ENCODE measurements around the gene TTYH3. TPM values are rescaled to one million over a fixed set of nuclear protein-coding genes. Genes with fewer than 3 reads are reported as not detected.

TTYH3 gene
- polyA plus RNA-seq, 1 donor (not counting 4 experiments of a cell fraction or from before 2014, with no cell fraction given), result 8.5 TPM

- peaks cover 3 to 11% of the 10 kb centered on the region in 2 experiments for H3K36me3 ChIP-seq (ENCODE audit: control insufficient read depth in 2 of 2, extremely low read depth in 1 of 2, insufficient read depth in 2 of 2, low read length in 2 of 2)
- H3K9me1 ChIP-seq (ENCODE audit: control insufficient read depth, extremely low read depth, insufficient read depth, low read length), result no peaks in the 10 kb centered on the region
- H3K9ac ChIP-seq (ENCODE audit: control insufficient read depth, extremely low read depth, insufficient read depth, low read length), result no peak overlapping the region
- FAIRE-seq, result no peak
- H3K79me2 ChIP-seq (ENCODE audit: control insufficient read depth, insufficient read depth, low read length), result peaks cover 14% of the 10 kb centered on the region
- dilution Hi-C loops (cut with MboI; ENCODE audit: extremely low pct_ligation_motif_present, low sequenced_read_pairs), result no loop called here
- H3K27ac ChIP-seq (ENCODE audit: control insufficient read depth, insufficient read depth, low read length), result no peak overlapping the region
- no peak overlapping the region for H2AFZ ChIP-seq (ENCODE audit: control insufficient read depth, low read length)
- no peak for TF ChIP-seq EZH2 (IDR thresholded peaks at IDR 0.05; ENCODE audit: low read length)
- no peak for TF ChIP-seq CTCF (optimal IDR thresholded peaks at IDR 0.05 in 1 of 3, IDR thresholded peaks at IDR 0.05 in 1 of 3, conservative IDR thresholded peaks at IDR 0.05 in 1 of 3; ENCODE audit: extremely low read depth in 1 of 3, insufficient read depth in 2 of 3, low read length in 3 of 3)
- H3K4me1 ChIP-seq (ENCODE audit: control insufficient read depth, extremely low read depth, insufficient read depth, low read length), result peaks cover 15% of the 10 kb centered on the region
- H3K27me3 ChIP-seq (ENCODE audit: control insufficient read depth, extremely low read depth, insufficient read depth, low read length), result no peaks in the 10 kb centered on the region
- H3K4me3 ChIP-seq (ENCODE audit: control insufficient read depth in 2 of 3, extremely low read depth in 1 of 3, insufficient read depth in 2 of 3, low read depth in 1 of 3, low read length in 3 of 3), result no peak overlapping the region
- DNase-seq (ENCODE audit: low read depth, low spot score), result no peak
- H3K4me2 ChIP-seq (ENCODE audit: control insufficient read depth, extremely low read depth, insufficient read depth, low read depth, low read length), result no peak overlapping the region
- H3K9me3 ChIP-seq (ENCODE audit: control insufficient read depth, low read depth, low read length), result no peaks in the 10 kb centered on the region
- H4K20me1 ChIP-seq (ENCODE audit: control insufficient read depth, extremely low read depth, insufficient read depth, low read length), result no peaks in the 10 kb centered on the region
Measured at GRCh38 chr7:2645274-2645868, 13.6 kb downstream of the TTYH3 start.

- FAIRE-seq (no peak), DNase-seq (ENCODE audit: low read depth, low spot score) (no peak)
- Histone ChIP-seq H3K9me1 (ENCODE audit: control insufficient read depth, extremely low read depth, insufficient read depth, low read length) (no peaks in the 10 kb centered on the region), H3K4me3 (ENCODE audit: control insufficient read depth in 2 of 3, extremely low read depth in 1 of 3, insufficient read depth in 2 of 3, low read depth in 1 of 3, low read length in 3 of 3) (no peak overlapping the region), H3K36me3 (ENCODE audit: control insufficient read depth in 2 of 2, extremely low read depth in 1 of 2, insufficient read depth in 2 of 2, low read length in 2 of 2) (peaks cover 3 to 13% of the 10 kb centered on the region in 2 experiments), H3K9ac (ENCODE audit: control insufficient read depth, extremely low read depth, insufficient read depth, low read length) (no peak overlapping the region), H3K4me2 (ENCODE audit: control insufficient read depth, extremely low read depth, insufficient read depth, low read depth, low read length) (no peak overlapping the region), H4K20me1 (ENCODE audit: control insufficient read depth, extremely low read depth, insufficient read depth, low read length) (no peaks in the 10 kb centered on the region), H2AFZ (ENCODE audit: control insufficient read depth, low read length) (no peak overlapping the region), H3K27me3 (ENCODE audit: control insufficient read depth, extremely low read depth, insufficient read depth, low read length) (no peaks in the 10 kb centered on the region), H3K9me3 (ENCODE audit: control insufficient read depth, low read depth, low read length) (no peaks in the 10 kb centered on the region), H3K27ac (ENCODE audit: control insufficient read depth, insufficient read depth, low read length) (no peak overlapping the region), H3K4me1 (ENCODE audit: control insufficient read depth, extremely low read depth, insufficient read depth, low read length) (peaks cover 5% of the 10 kb centered on the region), H3K79me2 (ENCODE audit: control insufficient read depth, insufficient read depth, low read length) (peaks cover 8% of the 10 kb centered on the region)
- dilution Hi-C loops (cut with MboI; ENCODE audit: extremely low pct_ligation_motif_present, low sequenced_read_pairs), result no loop called here
- TF ChIP-seq EZH2 (IDR thresholded peaks at IDR 0.05; ENCODE audit: low read length) (no peak), CTCF (optimal IDR thresholded peaks at IDR 0.05 in 1 of 3, IDR thresholded peaks at IDR 0.05 in 1 of 3, conservative IDR thresholded peaks at IDR 0.05 in 1 of 3; ENCODE audit: extremely low read depth in 1 of 3, insufficient read depth in 2 of 3, low read length in 3 of 3) (no peak)
Measured at GRCh38 chr7:2646336-2646679, 14.5 kb downstream of the TTYH3 start.
